ENCODE data around the gene PCYT1A. TPM values are rescaled to one million over a fixed set of nuclear protein-coding genes. Genes with fewer than 3 reads are reported as not detected.

The PCYT1A gene
- total and polyA plus RNA-seq, 8 donors = 36.2 to 71.0 (median 41.7) TPM

- Histone ChIP-seq H3K4me3 (peak overlapping the region; percentile 73 to 86), H3K36me3 (no peaks in the 10 kb centered on the region), H3K27ac (peak overlapping the region; percentile 90 to 97), H3K9me3 (no peaks in the 10 kb centered on the region), H3K27me3 (no peaks in the 10 kb centered on the region), H3K4me1 (peaks cover 8 to 41% of the 10 kb centered on the region in 2 donors)
- ATAC-seq (peak; percentile 51), DNase-seq (peak in 2 of 4 donors; percentile 20 to 45)
- no peak for TF ChIP-seq CTCF (IDR thresholded peaks at IDR 0.05)
- intact Hi-C loops (cut with DNase I) = no loop called here
These were observed 461 bp downstream of the PCYT1A start for GRCh38 chr3:196287090-196287439.

DNA sequence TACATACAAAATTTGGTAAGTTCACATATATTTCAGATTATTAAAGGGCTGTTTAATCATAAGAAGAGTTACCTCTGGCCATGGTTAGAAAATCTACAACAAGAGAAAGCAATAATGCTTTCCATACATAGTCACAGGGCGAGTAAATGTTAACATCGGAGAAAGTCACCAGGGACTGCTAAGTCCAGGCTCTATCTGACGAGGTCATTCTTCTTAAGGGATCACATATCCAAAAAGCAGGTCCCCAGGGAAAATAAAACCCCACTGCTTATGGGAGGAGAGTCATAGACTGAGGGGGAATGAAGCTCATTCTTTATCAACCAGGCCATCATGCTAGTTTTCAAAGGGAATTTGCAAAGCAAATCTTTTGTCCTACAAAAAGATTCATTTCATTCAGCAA is 3.1 kb downstream of the PCYT1A start:
- no peaks in the 10 kb centered on the region for H3K36me3 ChIP-seq
- ATAC-seq = no peak
- intact Hi-C loops (cut with DNase I) = no loop called here
- no peaks in the 10 kb centered on the region for H3K9me3 ChIP-seq
- H3K27ac ChIP-seq = no peak overlapping the region
- peaks cover 11 to 60% of the 10 kb centered on the region in 2 donors for H3K4me1 ChIP-seq
- no peaks in the 10 kb centered on the region for H3K27me3 ChIP-seq
- no peak overlapping the region for H3K4me3 ChIP-seq
- DNase-seq = no peak
- no peak for TF ChIP-seq CTCF (IDR thresholded peaks at IDR 0.05)

DNA sequence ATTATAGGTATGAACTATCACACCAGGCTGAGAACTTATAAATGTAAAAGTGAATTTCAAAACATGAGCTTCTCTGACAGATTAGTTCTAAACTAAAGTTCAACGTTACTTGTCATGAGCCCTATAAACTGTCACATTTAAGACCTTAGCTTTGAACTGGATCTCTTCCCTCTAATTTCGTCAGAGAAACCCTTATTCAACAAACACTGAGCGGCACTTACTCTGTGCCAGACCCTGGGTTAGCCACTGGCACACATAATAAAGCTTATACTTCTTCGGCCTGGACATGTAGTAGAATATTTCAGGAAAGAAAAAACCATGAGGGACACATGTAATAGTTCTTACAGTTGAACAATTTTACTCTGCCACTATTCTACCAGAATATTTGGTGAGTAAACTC is 5.6 kb downstream of the PCYT1A start:
- no peak for DNase-seq
- no peak overlapping the region for H3K4me3 ChIP-seq
- no peaks in the 10 kb centered on the region for H3K27me3 ChIP-seq
- no peak for TF ChIP-seq CTCF (IDR thresholded peaks at IDR 0.05)
- no peak for ATAC-seq
- H3K4me1 ChIP-seq = peaks cover 11 to 81% of the 10 kb centered on the region in 2 donors
- no peak overlapping the region for H3K27ac ChIP-seq
- no peaks in the 10 kb centered on the region for H3K9me3 ChIP-seq
- H3K36me3 ChIP-seq = no peaks in the 10 kb centered on the region
- intact Hi-C loops (cut with DNase I) = no loop called here

- Histone ChIP-seq H3K27ac (no peak overlapping the region), H3K9me3 (no peaks in the 10 kb centered on the region), H3K4me1 (peaks cover 3 to 72% of the 10 kb centered on the region in 2 donors), H3K27me3 (no peaks in the 10 kb centered on the region), H3K4me3 (no peak overlapping the region), H3K36me3 (no peaks in the 10 kb centered on the region)
- no peak for TF ChIP-seq CTCF (IDR thresholded peaks at IDR 0.05)
- no peak for DNase-seq
- ATAC-seq = no peak
- intact Hi-C loops (cut with DNase I) = no loop called here
These were observed 6.7 kb downstream of the PCYT1A start for GRCh38 chr3:196280689-196281440.

- Histone ChIP-seq H3K27me3 (no peaks in the 10 kb centered on the region), H3K9me3 (no peaks in the 10 kb centered on the region), H3K4me1 (peaks cover 2 to 30% of the 10 kb centered on the region in 2 donors), H3K36me3 (peaks cover 0 to 26% of the 10 kb centered on the region in 2 donors), H3K27ac (no peak overlapping the region), H3K4me3 (no peak overlapping the region)
- no peak for ATAC-seq
- no peak for DNase-seq
- TF ChIP-seq CTCF (IDR thresholded peaks at IDR 0.05) = no peak
- intact Hi-C loops (cut with DNase I) = no loop called here
These were observed 12.4 kb downstream of the PCYT1A start for GRCh38 chr3:196275126-196275525.

Data from left lung (tissue), 10 donors.